ENCODE data around the gene VWF.

GRCh38 chr12:6040815-6041214, 83.7 kb downstream of the VWF start:
- TF ChIP-seq CTCF (IDR thresholded peaks at IDR 0.05; ENCODE audit: insufficient read depth, low read length), result no peak
- no peak for TF ChIP-seq POLR2AphosphoS5 (IDR thresholded peaks at IDR 0.05; ENCODE audit: low read depth)
